GM12891 (cell line): Measurements from ENCODE around the gene RSPH10B2. TPM values are rescaled to one million over a fixed set of nuclear protein-coding genes. Genes with fewer than 3 reads are reported as not detected.
"Not testable (repeated sequence)": the region's sequence is repeated elsewhere in the genome, so short reads cannot be mapped to it uniquely, and the experiment has no call there.

Experiments used
- DNase-seq: peaks from one replicate; pipeline ENCODE4 v3.0.0; 2011; ENCODE audit warnings: low spot score; ENCODE audit not compliant: insufficient read length
- FAIRE-seq: peaks from 2 replicates; lab custom pipeline; 2011; peaks lifted over from hg19 to GRCh38; lab: Jason Lieb, UNC
- PAX5 ChIP-seq: IDR thresholded peaks from 2 replicates; pipeline ENCODE4 v1.6.1; 2011; ENCODE audit warnings: low read length, moderate library complexity, mild to moderate bottlenecking; ENCODE audit not compliant: insufficient read depth, severe bottlenecking
- POLR2A ChIP-seq: IDR thresholded peaks from 2 replicates; pipeline ENCODE4 v1.6.1; 2011; ENCODE audit warnings: low read depth, low read length, control low read depth
- POLR2AphosphoS5 ChIP-seq: IDR thresholded peaks from 2 replicates; pipeline ENCODE4 v1.6.1; 2011; ENCODE audit warnings: low read depth, low read length, control low read depth
- POU2F2 ChIP-seq: IDR thresholded peaks from 2 replicates; pipeline ENCODE4 v1.6.1; 2011; ENCODE audit warnings: low read depth, mild to moderate bottlenecking, control low read depth, low read length, moderate library complexity
- SPI1 ChIP-seq: IDR thresholded peaks from 2 replicates; pipeline ENCODE4 v1.6.1; 2011; ENCODE audit warnings: low read depth, low read length, control low read depth
- TAF1 ChIP-seq: IDR thresholded peaks from 2 replicates; pipeline ENCODE4 v1.6.1; 2011; ENCODE audit warnings: low read depth, low read length, control low read depth
- polyA plus RNA-seq: library from polyadenylated mRNA; unstranded; fragments of >200 nt; gene quantifications from one replicate; pipeline ENCODE4 v1.2.1, GENCODE V29; 2012; ENCODE audit warnings: low read depth, missing spikeins, inconsistent platforms; ENCODE audit not compliant: missing spikeins

Gene RSPH10B2
- not detected for polyA plus RNA-seq

- DNase-seq, FAIRE-seq: not testable (repeated sequence)
Observed at GRCh38 chr7:6753964-6754363, at the start of gene RSPH10B2. RSPH10B2 (plus strand) TSS chr7:6754103; CDS start chr7:6757678, 3,575 bp downstream.

GRCh38 chr7:6705959-6706665 lies 47.8 kb upstream of the RSPH10B2 start:
- TF ChIP-seq POLR2A = no peak
- TF ChIP-seq PAX5 = no peak
- no peak; the same call in 1 of the 2 replicates for TF ChIP-seq POLR2AphosphoS5
- TF ChIP-seq TAF1 = no peak
- no peak for TF ChIP-seq POU2F2
- no peak for TF ChIP-seq SPI1
- DNase-seq = peak; percentile 26
- FAIRE-seq = peak; percentile 60

- TF ChIP-seq TAF1 = peak; percentile 69; the same call in 1 of the 2 replicates
- 0 out of 2 replicates have a peak, but pooled peaks have one; percentile 39 for TF ChIP-seq SPI1
- TF ChIP-seq PAX5 = no peak
- no peak for TF ChIP-seq POU2F2
- peak; percentile 70; the same call in 1 of the 2 replicates for TF ChIP-seq POLR2AphosphoS5
- peak; percentile 61; the same call in 1 of the 2 replicates for TF ChIP-seq POLR2A
- peak; percentile 97 for FAIRE-seq
Observed at GRCh38 chr7:6706666-6707407, 47.1 kb upstream of the RSPH10B2 start, which contains the start of gene ZNF12. ZNF12 (minus strand) TSS chr7:6706947; CDS start chr7:6705173, 1,774 bp downstream.

GRCh38 chr7:6708304-6708703 lies 45.6 kb upstream of the RSPH10B2 start:
- TF ChIP-seq SPI1 (no peak), POLR2A (no peak), POLR2AphosphoS5 (no peak), TAF1 (no peak), POU2F2 (no peak), PAX5 (no peak)
- DNase-seq (no peak), FAIRE-seq (no peak)

More at GRCh38 chr7:6706666-6707407, 47.1 kb upstream of the RSPH10B2 start, which contains the start of gene ZNF12:
- peak; percentile 86 for DNase-seq

GRCh38 chr7:6709808-6710207 lies 44.1 kb upstream of the RSPH10B2 start:
- TF ChIP-seq POLR2AphosphoS5 (no peak), POLR2A (no peak)
- DNase-seq (no peak), FAIRE-seq (no peak)

- TF ChIP-seq POLR2AphosphoS5 = no peak
- TF ChIP-seq POU2F2 = no peak
- TF ChIP-seq TAF1 = no peak
- no peak for TF ChIP-seq POLR2A
- TF ChIP-seq PAX5 = no peak
- no peak for TF ChIP-seq SPI1
- FAIRE-seq = no peak
- no peak for DNase-seq
Observed at GRCh38 chr7:6714360-6714759, 39.5 kb upstream of the RSPH10B2 start.

- FAIRE-seq, DNase-seq: not testable (repeated sequence)
Observed at GRCh38 chr7:6715898-6716297, 38.0 kb upstream of the RSPH10B2 start.

- DNase-seq (no peak), FAIRE-seq (no peak)
- TF ChIP-seq SPI1 = no peak
- no peak for TF ChIP-seq POLR2AphosphoS5
- no peak for TF ChIP-seq PAX5
- no peak for TF ChIP-seq TAF1
- TF ChIP-seq POU2F2 = no peak
- no peak for TF ChIP-seq POLR2A
Observed at GRCh38 chr7:6718124-6718523, 35.8 kb upstream of the RSPH10B2 start.

- DNase-seq, FAIRE-seq: not testable (repeated sequence)
Observed at GRCh38 chr7:6724351-6724750, 29.6 kb upstream of the RSPH10B2 start.

- DNase-seq = peak; percentile 60
- TF ChIP-seq POLR2AphosphoS5 = no peak
- TF ChIP-seq SPI1 = peak; percentile 56
- peak; percentile 61 for FAIRE-seq
Observed at GRCh38 chr7:6725003-6725402, 28.9 kb upstream of the RSPH10B2 start.

- DNase-seq, FAIRE-seq: not testable (repeated sequence)
Observed at GRCh38 chr7:6726341-6726740, 27.6 kb upstream of the RSPH10B2 start.
